WTC11 (cell line): ENCODE results near the gene MORN5. TPM values are rescaled to one million over a fixed set of nuclear protein-coding genes. Genes with fewer than 3 reads are reported as not detected.

Source experiments
- ATAC-seq: fragments of 200-7000 bp; cut with Tn5 transposase; 2 replicates; pipeline ENCODE4 v1.10.0; 2021; ENCODE audit warnings: mild to moderate bottlenecking, moderate library complexity
- CTCF ChIA-PET: fragments of 300-600 bp; sonication (Branson Sonifier 250); formaldehyde crosslinking; loops from one replicate; lab custom pipeline; 2021; ENCODE audit warnings: antibody characterized with exemption; lab: Charles Lee
- POLR2A ChIA-PET: fragments of 350-600 bp; sonication (Branson Sonifier 250); formaldehyde crosslinking; loops from one replicate; lab custom pipeline; 2021; ENCODE audit warnings: antibody characterized with exemption; lab: Charles Lee
- DNase-seq: peaks from one replicate; pipeline ENCODE4 v3.0.0; 2021; ENCODE audit warnings: low spot score
- H3K27ac Mint-ChIP-seq: 2 replicates; pipeline ENCODE4 v1.8.0; 2021; ENCODE audit warnings: mixed read lengths
- H3K27me3 Mint-ChIP-seq: 2 replicates; pipeline ENCODE4 v1.8.0; 2021; ENCODE audit warnings: low read depth, mild to moderate bottlenecking, moderate library complexity, mixed read lengths
- H3K36me3 Mint-ChIP-seq: 2 replicates; pipeline ENCODE4 v1.8.0; 2021; ENCODE audit warnings: mixed read lengths
- H3K4me1 Mint-ChIP-seq: 2 replicates; pipeline ENCODE4 v1.8.0; 2022; ENCODE audit warnings: mixed read lengths
- H3K4me3 Mint-ChIP-seq: 2 replicates; pipeline ENCODE4 v1.8.0; 2021; ENCODE audit warnings: mild to moderate bottlenecking, moderate library complexity, mixed read lengths
- H3K9me3 Mint-ChIP-seq: 2 replicates; pipeline ENCODE4 v1.8.0; 2021; ENCODE audit warnings: mixed read lengths
- AFF4 ChIP-seq: sonication (generic); formaldehyde crosslinking; IDR thresholded peaks from 2 replicates; pipeline ENCODE4 v1.8.1; 2023; ENCODE audit warnings: mild to moderate bottlenecking, missing genetic modification reagents, borderline replicate concordance
- CBFB ChIP-seq: sonication (generic); formaldehyde crosslinking; IDR thresholded peaks from 2 replicates; pipeline ENCODE4 v1.8.1; 2022; ENCODE audit warnings: mild to moderate bottlenecking, low read depth, missing genetic modification reagents
- CREM ChIP-seq: sonication (generic); formaldehyde crosslinking; IDR thresholded peaks from 2 replicates; pipeline ENCODE4 v1.8.1; 2022; ENCODE audit warnings: mild to moderate bottlenecking, missing genetic modification reagents, moderate library complexity
- EMX1 ChIP-seq: fragments of 250-450 bp; sonication (Bioruptor Pico); IDR thresholded peaks from 2 replicates; pipeline ENCODE4 v1.8.0; 2021; ENCODE audit warnings: mild to moderate bottlenecking
- FOXK1 ChIP-seq: sonication (generic); formaldehyde crosslinking; IDR thresholded peaks from 2 replicates; pipeline ENCODE4 v1.8.0; 2022; ENCODE audit warnings: mild to moderate bottlenecking, moderate library complexity, missing genetic modification reagents
- JAZF1 ChIP-seq: fragments of 250-450 bp; sonication (Bioruptor Pico); IDR thresholded peaks from 2 replicates; pipeline ENCODE4 v1.9.0; 2021; ENCODE audit warnings: moderate library complexity, mild to moderate bottlenecking, inconsistent platforms
- JUN ChIP-seq: sonication (generic); formaldehyde crosslinking; IDR thresholded peaks from 2 replicates; pipeline ENCODE4 v1.8.0; 2023; ENCODE audit warnings: mild to moderate bottlenecking, missing genetic modification reagents
- SOX15 ChIP-seq: fragments of 250-450 bp; sonication (Bioruptor Pico); IDR thresholded peaks from 2 replicates; pipeline ENCODE4 v1.9.0; 2021; ENCODE audit warnings: mild to moderate bottlenecking
- TCF7 ChIP-seq: sonication (generic); formaldehyde crosslinking; IDR thresholded peaks from 2 replicates; pipeline ENCODE4 v1.8.0; 2022; ENCODE audit warnings: mild to moderate bottlenecking, low read depth, missing genetic modification reagents, moderate library complexity
- TEAD1 ChIP-seq: sonication (generic); formaldehyde crosslinking; IDR thresholded peaks from 2 replicates; pipeline ENCODE4 v1.8.0; 2022; ENCODE audit warnings: mild to moderate bottlenecking, missing genetic modification reagents
- USF2 ChIP-seq: sonication (generic); formaldehyde crosslinking; IDR thresholded peaks from 2 replicates; pipeline ENCODE4 v1.8.1; 2023; ENCODE audit warnings: mild to moderate bottlenecking, missing genetic modification reagents, moderate library complexity
- ZBTB21 ChIP-seq: sonication (generic); formaldehyde crosslinking; IDR thresholded peaks from 2 replicates; pipeline ENCODE4 v1.8.1; 2023; ENCODE audit warnings: mild to moderate bottlenecking, missing genetic modification reagents, borderline replicate concordance
- ZNF121 ChIP-seq: sonication (generic); formaldehyde crosslinking; IDR thresholded peaks from 2 replicates; pipeline ENCODE4 v1.8.0; 2023; ENCODE audit warnings: missing genetic modification reagents
- ZNF138 ChIP-seq: sonication (generic); formaldehyde crosslinking; conservative IDR thresholded peaks from 2 replicates; pipeline ENCODE4 v1.8.1; 2022; ENCODE audit warnings: mild to moderate bottlenecking, moderate library complexity, missing genetic modification reagents
- ZNF219 ChIP-seq: sonication (generic); formaldehyde crosslinking; IDR thresholded peaks from 2 replicates; pipeline ENCODE4 v1.8.0; 2023; ENCODE audit warnings: missing genetic modification reagents, mild to moderate bottlenecking, borderline replicate concordance
- ZNF416 ChIP-seq: fragments of 250-450 bp; sonication (Bioruptor Pico); IDR thresholded peaks from 2 replicates; pipeline ENCODE4 v1.9.0; 2021; ENCODE audit warnings: mild to moderate bottlenecking, inconsistent platforms
- total RNA-seq: library from RNA; stranded (reverse); gene quantifications from 3 replicates; pipeline ENCODE4 v1.2.3, GENCODE V29; 2021
- TF ChIP-seq, protein P1 (sequence below): fragments of 250-450 bp; sonication (Bioruptor Pico); conservative IDR thresholded peaks from 2 replicates; pipeline ENCODE4 v1.9.0; 2021; ENCODE audit warnings: mild to moderate bottlenecking
- TF ChIP-seq, protein P2 (sequence below): fragments of 250-450 bp; sonication (Bioruptor Pico); IDR thresholded peaks from 2 replicates; pipeline ENCODE4 v1.9.0; 2021; ENCODE audit warnings: moderate library complexity, mild to moderate bottlenecking, inconsistent platforms, borderline replicate concordance

Gene MORN5
- total RNA-seq, 1 experiment from 2014 or later: not detected

- DNase-seq: no peak
- POLR2A ChIA-PET: no interaction called here
- H3K27ac Mint-ChIP-seq: no peak overlapping the region
- peaks cover 7% of the 10 kb centered on the region for H3K4me1 Mint-ChIP-seq
- no peak for ATAC-seq
- peaks cover 37% of the 10 kb centered on the region for H3K36me3 Mint-ChIP-seq
- no peak for TF ChIP-seq AFF4 (CRISPR knock-in tag)
- TF ChIP-seq USF2: no peak
- no peak for TF ChIP-seq EMX1
- no peak for TF ChIP-seq TEAD1 (CRISPR knock-in tag)
- no peak for TF ChIP-seq SOX15 (CRISPR knock-in tag)
- TF ChIP-seq ZNF219 (CRISPR knock-in tag): no peak
- no peak for TF ChIP-seq FOXK1
- TF ChIP-seq ZNF416: no peak
- TF ChIP-seq ZNF138 (CRISPR knock-in tag): no peak
- no peak for TF ChIP-seq CBFB (CRISPR knock-in tag)
- TF ChIP-seq, all 79 proteins: peak for 0
- no peaks in the 10 kb centered on the region for H3K9me3 Mint-ChIP-seq
- no peak overlapping the region for H3K4me3 Mint-ChIP-seq
- no peaks in the 10 kb centered on the region for H3K27me3 Mint-ChIP-seq
- CTCF ChIA-PET: interaction anchor here (0.7 to 3.4 kb wide), 3 partner anchors 15 to 44 kb away, joined by 3 to 25 read pairs (median 15); no protein-coding TSS in a partner anchor
Measured at GRCh38 chr9:122143296-122143695, 16.4 kb upstream of the MORN5 start.

DNA sequence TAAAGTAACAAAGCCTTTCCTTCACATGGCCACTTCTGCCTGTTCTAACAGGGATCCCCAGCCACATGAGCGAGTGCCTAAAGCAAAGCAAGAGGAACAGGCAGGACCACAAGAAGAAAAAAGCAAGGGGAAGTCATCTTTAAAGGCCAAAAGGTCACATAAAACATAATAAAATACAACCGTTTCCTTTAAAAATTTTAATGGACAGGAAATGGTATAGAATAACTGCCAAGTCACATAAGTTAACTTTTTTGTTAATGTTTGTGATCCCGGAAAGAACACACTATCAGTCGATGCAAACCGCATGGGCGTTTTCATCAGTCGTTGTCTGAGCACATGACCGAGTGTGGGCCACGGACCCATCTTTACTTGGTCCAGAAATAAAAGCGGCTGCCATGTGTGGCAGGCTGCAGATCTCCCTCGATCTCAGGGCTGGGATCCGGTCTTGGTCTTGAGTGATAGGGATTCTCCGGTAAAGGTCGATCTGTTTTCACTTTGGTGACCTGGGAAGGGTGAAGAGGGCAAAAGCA, 15.8 kb upstream of the MORN5 start:
- peaks cover 4% of the 10 kb centered on the region for H3K4me1 Mint-ChIP-seq
- CTCF ChIA-PET: interaction anchor here (1.3 to 3.9 kb wide), 7 partner anchors 9 to 207 kb away, joined by 4 to 60 read pairs (median 15); no protein-coding TSS in a partner anchor
- ATAC-seq (no peak), DNase-seq (no peak)
- no peak overlapping the region for H3K27ac Mint-ChIP-seq
- POLR2A ChIA-PET: no interaction called here
- no peaks in the 10 kb centered on the region for H3K9me3 Mint-ChIP-seq
- H3K27me3 Mint-ChIP-seq: no peaks in the 10 kb centered on the region
- no peak overlapping the region for H3K4me3 Mint-ChIP-seq
- H3K36me3 Mint-ChIP-seq: peaks cover 40% of the 10 kb centered on the region
- TF ChIP-seq, protein P1, sequence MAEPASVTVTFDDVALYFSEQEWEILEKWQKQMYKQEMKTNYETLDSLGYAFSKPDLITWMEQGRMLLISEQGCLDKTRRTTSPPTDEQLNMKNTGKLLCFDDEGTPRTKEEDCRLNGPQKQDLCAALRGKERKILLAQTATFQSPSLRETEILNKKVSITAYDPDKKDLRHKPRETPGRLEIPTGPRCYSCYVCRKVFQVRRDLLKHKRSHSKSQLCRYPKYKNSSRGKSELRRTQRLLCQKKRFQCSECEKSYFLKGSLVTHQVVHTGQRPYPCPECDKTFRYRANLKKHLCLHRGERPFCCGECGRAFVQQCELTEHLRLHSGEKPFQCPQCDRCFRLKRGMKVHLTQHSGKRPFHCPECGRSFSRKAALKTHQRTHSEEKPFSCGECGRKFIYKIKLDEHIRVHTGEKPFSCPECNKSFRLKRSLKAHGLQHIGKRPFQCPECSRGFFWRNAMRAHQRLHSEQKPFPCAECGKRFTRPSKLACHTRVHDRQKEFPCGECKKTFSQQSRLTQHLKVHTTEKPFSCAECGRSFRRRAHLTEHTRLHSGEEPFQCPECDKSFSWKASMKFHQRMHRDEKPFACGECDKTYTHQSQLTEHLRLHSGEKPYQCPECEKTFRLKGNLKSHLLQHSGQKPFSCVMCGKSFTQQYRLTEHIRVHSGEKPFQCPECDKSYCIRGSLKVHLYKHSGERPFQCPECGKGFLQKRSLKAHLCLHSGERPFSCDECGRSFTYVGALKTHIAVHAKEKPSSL (CRISPR knock-in tag): no peak
- TF ChIP-seq, protein P2, sequence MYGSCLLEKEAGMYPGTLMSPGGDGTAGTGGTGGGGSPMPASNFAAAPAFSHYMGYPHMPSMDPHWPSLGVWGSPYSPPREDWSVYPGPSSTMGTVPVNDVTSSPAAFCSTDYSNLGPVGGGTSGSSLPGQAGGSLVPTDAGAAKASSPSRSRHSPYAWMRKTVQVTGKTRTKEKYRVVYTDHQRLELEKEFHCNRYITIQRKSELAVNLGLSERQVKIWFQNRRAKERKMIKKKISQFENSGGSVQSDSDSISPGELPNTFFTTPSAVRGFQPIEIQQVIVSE (CRISPR knock-in tag): no peak
- TF ChIP-seq CREM (CRISPR knock-in tag) (no peak), ZBTB21 (CRISPR knock-in tag) (no peak), TEAD1 (CRISPR knock-in tag) (no peak), JUN (CRISPR knock-in tag) (no peak), ZNF121 (no peak), JAZF1 (CRISPR knock-in tag) (no peak), TCF7 (CRISPR knock-in tag) (no peak)
- TF ChIP-seq, all 79 proteins: peak for 0
